ENCODE data around the gene C17orf67.

The C17orf67 gene

GRCh38 chr17:56833809-56834379 is at the start of gene C17orf67, which contains the start of gene DGKE:
C17orf67 (minus strand) TSS chr17:56833920; CDS start chr17:56815810, 18,110 bp downstream.
DGKE (plus strand) TSS chr17:56834151; CDS start chr17:56834796, 645 bp downstream.
- H3K36me3 ChIP-seq (ENCODE audit: insufficient read depth, low read length) = no peaks in the 10 kb centered on the region
- H3K27ac ChIP-seq (ENCODE audit: low read depth, low read length) = peak within 1 kb of the TSS; percentile 76
- peak within 1 kb of the TSS; percentile 73 to 78 for H3K4me3 ChIP-seq (ENCODE audit: low read depth in 1 of 2, low read length in 2 of 2)
- H3K4me1 ChIP-seq (ENCODE audit: insufficient read depth, low read length) = peaks cover 43% of the 10 kb centered on the region
- no peaks in the 10 kb centered on the region for H3K9me3 ChIP-seq (ENCODE audit: low read length)
- H3K27me3 ChIP-seq (ENCODE audit: control insufficient read depth in 1 of 2, insufficient read depth in 2 of 2, low read length in 2 of 2) = no peaks in the 10 kb centered on the region
- H3K9ac ChIP-seq (ENCODE audit: low read length) = no peak within 1 kb of the TSS

- Histone ChIP-seq H3K9ac (ENCODE audit: low read length) (no peak overlapping the region), H3K9me3 (ENCODE audit: low read length) (no peaks in the 10 kb centered on the region), H3K4me1 (ENCODE audit: insufficient read depth, low read length) (no peaks in the 10 kb centered on the region), H3K36me3 (ENCODE audit: insufficient read depth, low read length) (no peaks in the 10 kb centered on the region), H3K4me3 (ENCODE audit: low read depth in 1 of 2, low read length in 2 of 2) (no peak overlapping the region), H3K27ac (ENCODE audit: low read depth, low read length) (no peak overlapping the region), H3K27me3 (ENCODE audit: control insufficient read depth in 1 of 2, insufficient read depth in 2 of 2, low read length in 2 of 2) (no peaks in the 10 kb centered on the region)
Observed at GRCh38 chr17:56881685-56882295, 48.1 kb upstream of the C17orf67 start.

- H3K9me3 ChIP-seq (ENCODE audit: low read length) = no peaks in the 10 kb centered on the region
- H3K4me1 ChIP-seq (ENCODE audit: insufficient read depth, low read length) = no peaks in the 10 kb centered on the region
- no peaks in the 10 kb centered on the region for H3K27me3 ChIP-seq (ENCODE audit: control insufficient read depth in 1 of 2, insufficient read depth in 2 of 2, low read length in 2 of 2)
- H3K4me3 ChIP-seq (ENCODE audit: low read depth in 1 of 2, low read length in 2 of 2) = no peak overlapping the region
- H3K27ac ChIP-seq (ENCODE audit: low read depth, low read length) = no peak overlapping the region
- no peaks in the 10 kb centered on the region for H3K36me3 ChIP-seq (ENCODE audit: insufficient read depth, low read length)
- H3K9ac ChIP-seq (ENCODE audit: low read length) = no peak overlapping the region
Observed at GRCh38 chr17:56880571-56880970, 46.9 kb upstream of the C17orf67 start.

- Histone ChIP-seq H3K9me3 (ENCODE audit: low read length) (no peaks in the 10 kb centered on the region), H3K9ac (ENCODE audit: low read length) (no peak overlapping the region), H3K27me3 (ENCODE audit: control insufficient read depth in 1 of 2, insufficient read depth in 2 of 2, low read length in 2 of 2) (no peaks in the 10 kb centered on the region), H3K27ac (ENCODE audit: low read depth, low read length) (no peak overlapping the region), H3K36me3 (ENCODE audit: insufficient read depth, low read length) (no peaks in the 10 kb centered on the region), H3K4me1 (ENCODE audit: insufficient read depth, low read length) (no peaks in the 10 kb centered on the region), H3K4me3 (ENCODE audit: low read depth in 1 of 2, low read length in 2 of 2) (no peak overlapping the region)
Observed at GRCh38 chr17:56880133-56880532, 46.4 kb upstream of the C17orf67 start.

- Histone ChIP-seq H3K4me3 (ENCODE audit: low read depth in 1 of 2, low read length in 2 of 2) (no peak overlapping the region), H3K27me3 (ENCODE audit: control insufficient read depth in 1 of 2, insufficient read depth in 2 of 2, low read length in 2 of 2) (no peaks in the 10 kb centered on the region), H3K9me3 (ENCODE audit: low read length) (no peaks in the 10 kb centered on the region), H3K4me1 (ENCODE audit: insufficient read depth, low read length) (no peaks in the 10 kb centered on the region), H3K9ac (ENCODE audit: low read length) (no peak overlapping the region), H3K36me3 (ENCODE audit: insufficient read depth, low read length) (no peaks in the 10 kb centered on the region), H3K27ac (ENCODE audit: low read depth, low read length) (no peak overlapping the region)
Observed at GRCh38 chr17:56879280-56879679, 45.6 kb upstream of the C17orf67 start.

GRCh38 chr17:56876766-56877179 is 43.1 kb upstream of the C17orf67 start:
- Histone ChIP-seq H3K4me3 (ENCODE audit: low read depth in 1 of 2, low read length in 2 of 2) (no peak overlapping the region), H3K27me3 (ENCODE audit: control insufficient read depth in 1 of 2, insufficient read depth in 2 of 2, low read length in 2 of 2) (no peaks in the 10 kb centered on the region), H3K27ac (ENCODE audit: low read depth, low read length) (no peak overlapping the region), H3K4me1 (ENCODE audit: insufficient read depth, low read length) (no peaks in the 10 kb centered on the region), H3K9me3 (ENCODE audit: low read length) (no peaks in the 10 kb centered on the region), H3K9ac (ENCODE audit: low read length) (no peak overlapping the region), H3K36me3 (ENCODE audit: insufficient read depth, low read length) (no peaks in the 10 kb centered on the region)

GRCh38 chr17:56870081-56870651 is 36.4 kb upstream of the C17orf67 start:
- H3K9me3 ChIP-seq (ENCODE audit: low read length) = no peaks in the 10 kb centered on the region
- no peaks in the 10 kb centered on the region for H3K27me3 ChIP-seq (ENCODE audit: control insufficient read depth in 1 of 2, insufficient read depth in 2 of 2, low read length in 2 of 2)
- no peaks in the 10 kb centered on the region for H3K36me3 ChIP-seq (ENCODE audit: insufficient read depth, low read length)
- no peaks in the 10 kb centered on the region for H3K4me1 ChIP-seq (ENCODE audit: insufficient read depth, low read length)
- no peak overlapping the region for H3K27ac ChIP-seq (ENCODE audit: low read depth, low read length)
- H3K9ac ChIP-seq (ENCODE audit: low read length) = no peak overlapping the region
- H3K4me3 ChIP-seq (ENCODE audit: low read depth in 1 of 2, low read length in 2 of 2) = no peak overlapping the region

- H3K9ac ChIP-seq (ENCODE audit: low read length) = no peak overlapping the region
- H3K4me3 ChIP-seq (ENCODE audit: low read depth in 1 of 2, low read length in 2 of 2) = no peak overlapping the region
- H3K9me3 ChIP-seq (ENCODE audit: low read length) = no peaks in the 10 kb centered on the region
- H3K4me1 ChIP-seq (ENCODE audit: insufficient read depth, low read length) = no peaks in the 10 kb centered on the region
- H3K27me3 ChIP-seq (ENCODE audit: control insufficient read depth in 1 of 2, insufficient read depth in 2 of 2, low read length in 2 of 2) = no peaks in the 10 kb centered on the region
- no peaks in the 10 kb centered on the region for H3K36me3 ChIP-seq (ENCODE audit: insufficient read depth, low read length)
- H3K27ac ChIP-seq (ENCODE audit: low read depth, low read length) = no peak overlapping the region
Observed at GRCh38 chr17:56868716-56869115, 35.0 kb upstream of the C17orf67 start.

GRCh38 chr17:56867948-56868376 is 34.2 kb upstream of the C17orf67 start:
- H3K36me3 ChIP-seq (ENCODE audit: insufficient read depth, low read length) = no peaks in the 10 kb centered on the region
- no peak overlapping the region for H3K9ac ChIP-seq (ENCODE audit: low read length)
- no peaks in the 10 kb centered on the region for H3K27me3 ChIP-seq (ENCODE audit: control insufficient read depth in 1 of 2, insufficient read depth in 2 of 2, low read length in 2 of 2)
- H3K4me1 ChIP-seq (ENCODE audit: insufficient read depth, low read length) = no peaks in the 10 kb centered on the region
- no peaks in the 10 kb centered on the region for H3K9me3 ChIP-seq (ENCODE audit: low read length)
- no peak overlapping the region for H3K4me3 ChIP-seq (ENCODE audit: low read depth in 1 of 2, low read length in 2 of 2)
- H3K27ac ChIP-seq (ENCODE audit: low read depth, low read length) = no peak overlapping the region

GRCh38 chr17:56866496-56866895 is 32.8 kb upstream of the C17orf67 start:
- Histone ChIP-seq H3K9me3 (ENCODE audit: low read length) (no peaks in the 10 kb centered on the region), H3K27me3 (ENCODE audit: control insufficient read depth in 1 of 2, insufficient read depth in 2 of 2, low read length in 2 of 2) (no peaks in the 10 kb centered on the region), H3K4me1 (ENCODE audit: insufficient read depth, low read length) (no peaks in the 10 kb centered on the region), H3K4me3 (ENCODE audit: low read depth in 1 of 2, low read length in 2 of 2) (no peak overlapping the region), H3K27ac (ENCODE audit: low read depth, low read length) (no peak overlapping the region), H3K9ac (ENCODE audit: low read length) (no peak overlapping the region), H3K36me3 (ENCODE audit: insufficient read depth, low read length) (peaks cover 4% of the 10 kb centered on the region)

GRCh38 chr17:56866076-56866475 is 32.4 kb upstream of the C17orf67 start:
- H3K9me3 ChIP-seq (ENCODE audit: low read length) = no peaks in the 10 kb centered on the region
- H3K4me1 ChIP-seq (ENCODE audit: insufficient read depth, low read length) = no peaks in the 10 kb centered on the region
- no peak overlapping the region for H3K27ac ChIP-seq (ENCODE audit: low read depth, low read length)
- no peak overlapping the region for H3K9ac ChIP-seq (ENCODE audit: low read length)
- no peak overlapping the region for H3K4me3 ChIP-seq (ENCODE audit: low read depth in 1 of 2, low read length in 2 of 2)
- no peaks in the 10 kb centered on the region for H3K27me3 ChIP-seq (ENCODE audit: control insufficient read depth in 1 of 2, insufficient read depth in 2 of 2, low read length in 2 of 2)
- H3K36me3 ChIP-seq (ENCODE audit: insufficient read depth, low read length) = peaks cover 4% of the 10 kb centered on the region

- no peak overlapping the region for H3K9ac ChIP-seq (ENCODE audit: low read length)
- H3K4me3 ChIP-seq (ENCODE audit: low read depth in 1 of 2, low read length in 2 of 2) = no peak overlapping the region
- H3K36me3 ChIP-seq (ENCODE audit: insufficient read depth, low read length) = peaks cover 4% of the 10 kb centered on the region
- H3K27me3 ChIP-seq (ENCODE audit: control insufficient read depth in 1 of 2, insufficient read depth in 2 of 2, low read length in 2 of 2) = no peaks in the 10 kb centered on the region
- no peaks in the 10 kb centered on the region for H3K9me3 ChIP-seq (ENCODE audit: low read length)
- H3K27ac ChIP-seq (ENCODE audit: low read depth, low read length) = no peak overlapping the region
- H3K4me1 ChIP-seq (ENCODE audit: insufficient read depth, low read length) = no peaks in the 10 kb centered on the region
Observed at GRCh38 chr17:56863974-56864373, 30.3 kb upstream of the C17orf67 start.

Measured in muscle layer of colon (tissue), 2 donors.